GM18499 (cell line): ENCODE measurements around the gene CFDP1.

Experiments
- ATAC-seq: cut with Tn5 transposase; IDR thresholded peaks from one replicate; pipeline ENCODE4 v1.9.1; 2021; ENCODE audit warnings: moderate number of reproducible peaks; ENCODE audit not compliant: insufficient read depth, unreplicated experiment

The CFDP1 gene

DNA sequence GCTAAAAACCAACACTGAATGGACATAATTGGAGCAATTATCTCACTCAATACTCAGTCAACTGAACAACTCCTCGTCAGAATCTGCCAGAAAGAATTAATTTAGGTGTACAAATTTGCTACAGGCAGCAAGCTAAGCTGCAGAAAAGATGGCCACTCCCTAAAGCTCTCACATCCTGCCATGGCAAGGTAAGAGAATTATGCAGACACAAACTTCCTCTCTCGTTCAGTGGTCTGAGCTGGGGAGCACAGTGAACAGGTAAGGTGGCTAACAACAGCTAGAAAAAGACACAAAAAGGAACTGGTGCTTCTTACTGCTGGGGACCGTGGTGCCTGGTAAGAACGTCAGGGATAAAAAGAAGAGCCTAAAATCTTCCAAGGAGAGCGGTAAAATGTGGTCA is 107.0 kb downstream of the CFDP1 start:
- no peak for ATAC-seq

DNA sequence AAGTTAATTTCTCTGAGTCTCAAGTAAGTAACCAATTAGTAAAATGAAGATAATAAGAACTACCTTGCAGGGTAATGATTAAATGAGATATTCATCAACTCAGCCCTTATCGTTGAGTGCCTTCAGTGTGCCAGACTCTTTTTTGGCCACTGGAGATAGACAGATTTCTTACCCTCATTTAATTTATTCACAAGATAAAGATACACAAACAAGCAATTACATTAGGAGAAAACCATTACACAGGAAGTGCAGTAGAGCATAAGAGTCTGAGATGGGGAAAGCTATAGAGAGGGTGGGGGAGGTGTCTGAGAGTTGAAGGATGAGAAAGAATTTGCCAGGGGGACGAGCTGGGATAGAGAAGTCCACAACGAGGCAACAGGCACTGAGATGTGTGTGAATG is 109.4 kb downstream of the CFDP1 start:
- ATAC-seq = no peak

DNA sequence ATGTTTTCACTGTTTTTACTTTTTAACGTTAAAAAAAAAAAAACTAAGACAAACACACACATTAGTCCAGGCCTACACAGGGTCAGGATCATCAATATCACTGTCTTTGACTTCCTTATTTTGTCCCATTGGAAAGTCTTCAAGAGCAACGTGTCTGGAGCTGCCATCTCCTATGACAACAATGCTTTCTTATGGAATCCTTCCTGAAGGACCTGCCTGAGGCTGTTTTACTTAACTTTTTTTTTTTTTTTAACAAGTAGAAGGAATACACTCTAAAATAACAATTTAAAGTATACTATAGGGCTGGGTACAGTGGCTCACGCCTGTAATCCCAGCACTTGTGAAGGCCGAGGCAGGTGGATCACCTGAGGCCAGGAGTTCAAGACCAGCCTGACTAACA is 110.1 kb downstream of the CFDP1 start:
- no peak for ATAC-seq

DNA sequence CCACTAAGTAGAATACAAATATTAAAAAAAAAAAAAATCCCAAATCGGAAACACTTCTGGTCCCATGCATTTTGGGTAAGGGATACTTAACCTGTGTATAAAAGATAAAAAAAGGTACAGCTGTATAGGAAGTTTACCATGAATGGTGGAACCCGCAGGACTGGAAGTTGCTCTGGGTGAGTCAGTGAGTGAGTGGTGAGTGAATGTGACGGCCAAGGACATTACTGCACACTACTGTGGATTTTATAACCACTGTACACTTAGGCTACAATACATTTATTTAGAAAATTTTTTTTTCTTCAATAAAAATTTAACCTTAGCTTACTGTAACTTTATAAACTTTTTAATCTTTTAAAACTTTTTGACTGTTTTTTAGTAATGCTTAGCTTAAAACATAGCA is 110.6 kb downstream of the CFDP1 start:
- ATAC-seq = no peak

DNA sequence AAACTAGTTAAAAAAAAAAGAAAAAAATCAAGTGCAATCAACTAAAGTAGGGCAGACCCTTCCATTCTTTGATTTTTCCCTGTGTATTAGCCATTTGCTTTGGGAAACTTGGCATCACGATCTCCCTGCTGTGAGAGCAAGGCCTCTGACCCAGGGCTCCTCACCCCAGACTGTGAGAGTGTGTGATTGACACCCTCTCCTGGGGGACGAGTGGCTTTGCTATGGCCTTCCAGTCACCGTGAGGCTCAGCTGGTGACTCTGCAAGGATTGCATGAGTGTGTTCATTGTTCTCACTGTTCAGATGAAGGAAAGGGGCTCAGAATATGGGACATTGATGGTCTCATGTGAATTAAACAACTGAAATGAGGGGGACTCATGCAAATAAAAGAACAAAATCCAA is 112.9 kb downstream of the CFDP1 start:
- ATAC-seq = no peak

DNA sequence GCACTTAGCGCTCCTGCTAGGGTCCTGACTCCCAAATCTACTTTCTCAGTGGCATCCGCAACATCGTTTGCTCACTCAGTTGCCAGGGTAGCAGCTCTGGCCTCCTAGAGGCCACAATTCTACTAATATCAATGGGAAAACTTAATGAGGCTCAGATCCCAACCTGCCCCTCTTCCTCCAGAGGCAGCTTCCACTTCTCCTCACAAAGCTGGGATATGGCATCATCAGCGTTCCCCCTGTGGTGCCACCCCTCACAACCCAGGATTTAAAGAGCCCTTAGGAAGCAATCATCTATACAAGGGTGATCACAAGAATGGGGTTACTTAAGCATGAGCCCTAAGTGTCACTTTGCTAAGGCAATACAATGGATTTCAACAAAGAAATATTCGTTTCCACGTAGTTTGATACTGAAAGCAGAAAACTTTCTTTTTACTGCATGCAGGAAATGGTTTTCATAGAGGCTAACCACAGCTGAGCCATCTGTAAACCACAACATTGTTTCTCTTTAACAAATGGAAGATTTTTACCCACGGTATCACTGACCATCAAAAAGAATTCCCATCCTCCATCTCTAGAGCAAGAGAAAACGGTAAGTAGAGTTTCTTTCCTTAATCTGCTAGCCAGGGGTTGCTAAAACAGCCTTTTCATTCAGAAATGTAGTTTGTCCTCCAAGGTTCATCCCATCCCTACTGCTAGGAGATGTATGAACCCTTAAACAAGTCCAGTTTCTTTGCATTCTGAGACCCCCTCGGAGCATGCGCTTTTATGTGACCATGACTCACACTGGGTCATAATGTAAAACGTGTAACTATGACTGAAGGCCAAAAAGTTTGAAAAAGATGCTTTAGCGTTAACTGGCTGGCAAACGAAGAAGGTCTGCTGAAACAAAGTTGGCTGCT is 113.5 kb downstream of the CFDP1 start:
- peak; percentile 83 for ATAC-seq

DNA sequence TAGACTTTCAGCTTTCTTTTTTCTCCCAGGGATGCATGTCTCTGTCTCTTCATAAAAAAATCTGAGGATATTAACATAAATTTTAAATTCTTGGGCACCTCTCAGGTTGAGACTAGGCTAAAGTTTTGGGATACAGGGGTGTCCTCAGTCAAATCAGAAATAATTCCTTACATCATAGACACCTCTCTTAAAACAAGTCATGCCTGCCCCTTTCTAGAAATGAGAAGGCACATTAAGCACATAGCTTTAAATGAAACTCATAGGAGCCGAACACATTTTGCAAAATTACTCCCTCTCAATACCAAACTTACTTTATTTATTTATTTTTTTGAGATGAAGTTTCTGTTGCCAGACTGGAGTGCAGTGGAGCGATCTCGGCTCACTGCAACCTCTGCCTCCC is 114.6 kb downstream of the CFDP1 start:
- ATAC-seq = no peak

DNA sequence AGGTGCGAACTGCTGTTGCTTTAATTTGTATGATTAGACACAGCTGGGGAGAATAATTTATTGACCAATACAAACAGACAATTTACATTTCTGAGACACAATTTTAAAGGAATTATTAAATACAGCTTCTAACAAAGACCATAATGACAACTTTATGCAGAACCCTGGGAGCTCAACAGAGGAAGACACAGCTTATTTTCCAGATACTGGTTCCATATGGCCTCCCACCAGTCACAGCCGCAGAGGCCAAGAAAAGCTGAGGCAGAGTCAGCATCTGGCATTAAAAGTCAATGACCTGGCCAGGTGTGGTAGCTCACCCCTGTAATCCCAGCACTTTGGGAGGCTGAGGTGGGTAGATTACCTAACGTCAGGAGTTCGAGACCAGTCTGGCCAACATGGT is 115.8 kb downstream of the CFDP1 start:
- ATAC-seq = no peak

DNA sequence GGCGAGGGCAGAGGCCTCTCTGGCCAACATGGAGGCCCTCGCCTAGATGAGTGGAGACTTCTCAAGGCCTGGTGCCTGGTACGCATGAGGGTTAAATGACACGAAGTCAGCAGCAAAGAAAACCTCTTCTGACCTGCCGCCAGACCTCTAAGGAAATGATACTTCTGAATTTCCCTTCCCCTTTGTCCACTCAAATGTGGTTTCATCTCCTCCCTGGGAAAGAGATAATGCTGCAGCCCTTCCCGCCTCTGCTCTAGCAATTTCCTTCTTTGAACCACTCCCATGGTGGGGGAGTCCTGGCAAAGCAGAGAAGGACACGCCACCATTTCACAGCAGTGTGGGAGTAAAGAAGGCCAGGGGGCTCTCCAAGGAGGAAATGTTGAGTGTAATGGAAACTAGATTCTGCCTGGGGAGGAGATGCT is 116.2 kb downstream of the CFDP1 start:
- no peak for ATAC-seq

DNA sequence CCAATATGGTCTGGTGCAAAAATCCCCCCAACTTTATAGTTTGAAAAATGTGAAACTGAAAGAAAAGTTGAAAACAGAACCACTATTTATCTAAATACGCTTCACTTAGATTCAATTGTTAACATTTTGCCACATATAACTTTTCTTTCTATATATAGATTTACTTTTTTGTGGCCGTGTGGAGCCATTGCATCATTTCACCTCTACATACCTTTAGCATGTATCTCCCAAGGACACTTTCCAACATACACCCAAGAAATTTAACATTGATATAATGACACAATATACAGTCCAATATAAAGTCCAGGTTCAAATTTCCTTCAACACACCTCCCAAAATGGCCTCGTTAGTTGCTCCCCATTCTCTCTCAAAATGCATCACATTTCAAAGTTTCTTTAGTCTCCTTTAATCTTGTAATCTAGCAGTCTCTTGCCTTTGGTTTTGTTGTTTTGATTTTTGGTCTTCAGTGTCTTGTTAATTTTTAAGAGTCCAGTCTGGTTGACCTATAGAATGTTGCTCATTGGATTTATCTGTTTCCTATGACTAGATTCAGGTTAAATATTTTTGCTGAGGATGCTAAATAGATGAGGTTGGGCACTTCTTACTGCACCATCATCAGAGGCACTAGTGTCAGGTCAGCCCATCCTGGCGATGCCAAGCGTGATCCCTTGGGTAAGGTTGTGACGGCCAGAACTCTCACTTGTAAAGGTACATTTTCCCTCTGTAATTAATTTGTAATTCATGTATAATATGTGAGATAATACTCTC is 117.6 kb downstream of the CFDP1 start:
- ATAC-seq = no peak

DNA sequence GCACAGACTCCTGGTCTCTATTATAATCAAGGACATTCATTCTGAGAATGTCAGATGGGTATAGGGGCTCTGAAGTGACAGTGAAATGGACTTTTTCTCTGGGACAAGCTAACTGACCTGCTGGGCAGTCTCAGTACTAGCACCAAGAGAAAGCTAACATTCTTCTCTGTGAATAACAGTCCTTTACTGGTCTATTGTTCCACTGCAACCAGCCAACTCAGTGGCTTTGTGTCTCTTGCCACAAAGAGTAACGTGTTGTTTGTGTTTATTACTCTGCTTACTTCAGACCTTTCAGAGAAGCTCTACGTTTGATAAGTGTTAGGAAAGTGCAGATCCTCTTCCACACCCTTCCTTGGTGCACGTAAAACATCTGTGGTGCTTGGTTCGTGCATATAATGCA is 120.4 kb downstream of the CFDP1 start:
- ATAC-seq = no peak

DNA sequence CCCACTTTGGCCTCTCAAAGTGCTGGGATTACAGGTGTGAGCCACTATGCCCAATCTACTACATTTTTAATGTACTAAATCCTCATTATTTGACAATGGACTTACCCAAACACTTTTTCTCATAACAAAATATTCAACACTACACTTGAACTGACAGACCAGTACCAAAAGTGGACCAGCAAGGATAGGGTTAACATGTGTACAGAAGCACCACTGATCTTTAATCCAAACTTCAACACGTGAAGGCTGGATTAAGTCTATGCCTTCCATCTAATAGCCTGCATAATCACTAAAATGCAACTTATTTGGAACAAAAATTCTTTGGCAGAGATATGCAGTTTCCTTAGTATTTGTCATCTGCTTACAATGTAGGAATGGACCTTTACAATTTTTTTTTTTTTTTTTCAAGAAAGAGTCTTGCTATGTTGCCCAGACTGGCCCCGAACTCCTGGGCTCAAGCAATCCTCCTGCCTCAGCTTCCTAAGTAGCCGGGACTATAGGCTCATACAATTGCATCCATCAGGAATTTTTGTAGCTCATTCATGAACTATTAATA is 121.8 kb downstream of the CFDP1 start:
- ATAC-seq = no peak

DNA sequence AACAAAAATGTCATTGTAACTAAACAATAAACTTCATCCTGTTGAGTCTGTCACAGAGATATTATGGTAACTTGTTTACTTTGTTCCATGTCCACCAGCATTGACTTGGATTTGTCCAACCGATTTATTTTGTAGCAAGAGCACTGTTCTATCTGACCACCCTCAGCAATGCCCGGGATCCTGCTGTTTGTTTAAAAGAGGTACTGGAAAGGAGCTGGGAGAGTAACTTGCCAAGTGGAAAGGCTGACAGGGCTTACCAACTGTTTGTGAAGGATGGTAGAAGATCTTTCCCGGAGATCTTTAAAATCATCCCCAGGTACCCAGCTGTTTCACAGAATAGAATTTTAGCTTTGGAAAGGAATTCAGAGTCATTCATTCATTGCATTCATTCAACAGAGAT is 122.8 kb downstream of the CFDP1 start:
- no peak for ATAC-seq

DNA sequence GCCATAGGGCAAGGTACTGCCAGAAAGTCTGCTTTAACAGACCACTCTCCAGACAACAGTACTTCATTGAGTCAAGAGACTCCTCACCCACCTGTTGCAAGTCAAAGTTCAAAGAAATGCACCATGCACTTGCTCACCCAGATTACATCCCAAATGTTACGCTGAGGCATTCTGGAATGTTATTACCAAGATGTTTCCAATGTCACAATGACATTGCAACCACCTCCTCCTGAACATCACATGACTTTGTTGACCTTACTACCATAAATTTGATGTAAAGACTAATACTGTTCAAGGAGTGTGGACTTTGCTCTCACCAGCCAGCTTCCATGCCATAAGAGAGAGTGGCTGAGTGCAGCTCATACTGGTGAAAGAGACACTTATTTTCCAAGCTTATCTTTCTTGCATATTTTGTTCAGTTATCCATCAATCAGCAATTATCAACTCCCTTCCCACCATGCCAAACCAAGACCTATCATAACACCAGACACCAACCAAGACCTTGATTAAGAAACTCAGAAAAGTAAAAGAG is 123.3 kb downstream of the CFDP1 start:
- ATAC-seq = no peak

DNA sequence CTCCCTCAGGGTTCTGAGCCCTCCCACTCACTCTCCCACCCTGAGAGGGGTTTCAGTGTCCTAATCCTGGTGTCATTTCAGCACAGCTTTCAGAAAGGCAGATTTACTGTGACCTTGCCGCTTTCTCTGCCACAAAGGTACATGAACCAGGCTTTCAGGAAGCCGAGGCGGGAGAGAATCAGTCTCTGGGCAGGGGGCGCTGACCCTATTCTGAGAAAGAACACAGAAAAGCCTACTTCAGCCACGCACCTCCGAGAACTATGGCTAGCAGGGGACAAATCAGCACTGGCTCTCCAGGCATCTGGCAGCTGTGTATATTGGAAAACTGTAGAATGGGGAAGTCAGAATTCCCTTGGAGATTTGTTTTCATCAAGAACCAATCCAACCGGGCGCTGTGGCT is 124.1 kb downstream of the CFDP1 start:
- no peak for ATAC-seq

DNA sequence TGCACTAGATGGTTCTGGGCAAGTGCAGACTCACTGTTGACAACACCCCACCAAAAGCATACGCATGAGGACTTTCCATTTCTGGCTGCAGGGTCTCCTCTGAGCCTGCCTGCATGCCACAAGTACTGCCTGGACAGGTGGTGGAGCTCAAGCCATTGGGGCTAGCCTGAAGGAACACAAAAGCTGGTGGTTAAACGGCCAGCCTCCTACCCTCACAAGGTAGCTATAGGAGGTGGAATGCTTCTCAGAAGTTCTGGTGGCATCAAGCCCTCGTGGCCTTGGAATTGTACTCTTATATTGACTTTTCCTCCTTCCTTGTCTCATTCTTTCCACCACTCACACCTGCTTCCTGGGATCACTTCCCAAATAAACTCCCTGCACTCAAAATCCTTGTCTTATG is 125.3 kb downstream of the CFDP1 start:
- ATAC-seq = no peak

DNA sequence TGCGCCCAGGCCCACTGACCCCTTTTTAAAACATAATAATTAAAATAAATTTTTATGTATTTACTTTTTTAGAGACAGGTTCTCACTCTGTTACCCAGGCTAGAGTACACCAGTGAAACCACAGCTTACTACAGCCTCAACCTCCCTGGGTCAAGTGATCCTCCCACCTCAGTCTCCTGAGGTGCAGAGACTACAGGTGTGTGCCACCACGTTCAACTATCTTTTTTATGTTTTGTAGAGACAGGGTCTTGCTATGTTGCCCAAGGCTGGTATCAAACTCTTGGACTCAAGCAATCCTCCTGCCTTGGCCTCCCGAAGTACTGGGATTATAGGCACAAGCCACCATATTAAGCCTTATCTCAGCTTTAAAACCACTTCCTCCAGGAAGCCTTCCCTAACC is 125.8 kb downstream of the CFDP1 start:
- no peak for ATAC-seq

DNA sequence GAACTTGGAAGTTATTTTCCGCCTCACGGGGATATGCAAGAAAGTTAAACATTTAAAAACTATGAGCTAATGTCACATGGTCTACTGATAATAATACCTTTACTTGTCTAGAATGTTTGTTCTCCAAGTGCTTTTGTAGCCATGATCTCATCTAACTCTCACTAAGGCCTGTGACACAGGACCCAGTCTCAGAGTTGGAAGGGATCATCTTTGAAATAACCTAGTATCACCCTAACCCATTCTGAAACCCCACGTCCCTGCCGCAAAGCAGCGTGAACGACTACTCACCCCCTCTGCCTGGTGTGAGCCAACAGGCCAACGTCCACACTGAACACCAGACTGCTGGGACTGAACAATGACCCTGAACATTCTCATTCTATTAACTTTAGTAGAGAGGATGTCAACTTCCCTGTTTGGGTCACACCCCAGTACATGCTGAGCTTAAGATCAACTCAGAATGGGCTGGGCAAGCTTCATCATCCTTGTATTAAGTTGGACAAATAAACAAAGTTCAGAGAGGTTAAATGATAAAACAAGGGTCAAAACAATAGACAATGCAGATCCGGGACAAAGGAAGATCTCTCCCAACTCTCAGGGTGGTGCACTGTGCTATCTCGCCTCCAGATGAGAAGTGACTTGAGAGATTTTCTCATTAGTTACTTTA is 127.1 kb downstream of the CFDP1 start:
- no peak for ATAC-seq

DNA sequence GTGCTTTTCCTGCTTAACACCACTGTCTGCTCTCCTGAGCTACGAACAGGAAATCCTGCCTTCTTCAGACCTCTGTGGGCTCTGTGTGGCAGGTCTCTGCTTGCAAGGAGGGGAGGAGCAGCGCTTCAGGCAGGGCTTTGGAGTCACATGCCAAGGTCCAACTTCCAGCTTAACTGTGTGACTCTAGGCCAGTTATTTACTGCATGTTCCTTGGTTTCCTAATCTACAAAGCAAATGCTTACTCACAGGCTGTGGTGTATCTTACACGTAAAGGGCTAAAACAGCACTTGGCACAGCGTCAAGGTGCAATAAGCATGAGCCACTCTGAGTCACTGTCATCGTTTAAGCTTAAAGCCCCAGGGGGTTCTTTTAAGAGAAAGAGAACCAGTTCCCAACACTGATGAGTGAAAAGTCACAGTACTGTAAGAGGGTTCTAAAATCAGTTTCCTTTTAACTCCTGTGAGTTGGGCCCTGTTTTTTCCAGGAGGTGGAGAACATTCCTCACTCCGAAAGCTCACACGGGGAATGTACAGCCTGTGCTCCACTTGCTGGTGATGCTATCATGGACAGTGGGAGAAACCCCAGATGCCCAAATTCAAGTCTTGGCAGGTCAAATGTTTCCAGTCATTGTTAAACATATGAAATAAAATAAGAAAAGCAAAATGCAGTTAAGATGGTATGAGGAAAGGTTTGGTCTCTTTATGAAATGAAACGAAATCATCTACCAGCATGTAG is 127.8 kb downstream of the CFDP1 start:
- peak; percentile 64 for ATAC-seq
